ENCODE data around the gene NIT1. TPM values are rescaled to one million over a fixed set of nuclear protein-coding genes. Genes with fewer than 3 reads are reported as not detected.

NIT1 gene
- total and polyA plus RNA-seq, 2 of the 13 experiments (the other 11 are each of a cell fraction or from before 2014, with no cell fraction given): 22.7 to 31.0 TPM

DNA sequence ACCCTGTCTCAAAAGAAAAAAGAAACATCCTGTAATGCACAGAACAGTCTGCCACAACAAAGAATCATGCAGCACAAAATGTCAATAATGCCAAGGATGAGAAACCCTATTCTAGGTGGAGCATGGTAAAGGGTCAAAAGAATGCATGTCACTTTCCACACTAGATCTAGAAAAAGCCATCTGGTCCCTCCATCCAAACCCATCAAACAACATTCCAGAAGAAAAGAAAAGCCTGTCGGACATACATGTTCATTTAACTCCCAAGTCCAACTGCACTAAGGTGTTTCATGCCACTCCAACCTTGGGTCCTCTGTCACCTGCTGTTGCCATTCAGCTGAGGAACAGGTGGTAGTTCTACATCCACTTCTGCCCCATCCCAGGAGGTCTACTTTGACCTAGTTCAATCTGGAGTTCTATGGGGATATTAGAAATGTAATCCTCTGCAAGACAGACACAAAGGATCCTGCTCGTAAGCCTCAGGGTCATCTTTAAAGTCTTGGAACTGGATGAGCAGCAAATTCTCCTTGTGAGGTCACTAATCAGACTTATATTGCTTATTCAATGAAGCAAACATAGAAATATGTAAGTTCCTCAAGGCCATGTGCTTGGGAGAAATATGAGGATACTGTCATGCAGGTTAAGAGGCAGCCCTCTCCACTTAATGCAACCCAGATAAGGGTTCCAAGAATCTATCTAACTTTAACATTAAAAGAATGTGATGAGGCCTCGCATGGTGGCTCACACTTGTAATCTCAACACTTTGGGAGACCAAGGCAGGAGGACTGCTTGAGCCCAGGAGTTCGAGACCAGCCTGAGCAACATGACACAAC, 10.9 kb downstream of the NIT1 start:
- Histone ChIP-seq H3K36me3 (replicated peaks in 1 of 2; ENCODE audit: control insufficient read depth in 1 of 2, insufficient read depth in 2 of 2, low read length in 2 of 2) (peaks cover 10 to 39% of the 10 kb centered on the region in 2 experiments; a peak in 4 of 5 replicates), H3K4me1 (ENCODE audit: insufficient read depth, low read length) (peaks cover 21% of the 10 kb centered on the region), H3K4me3 (replicated peaks in 1 of 3; ENCODE audit: insufficient read depth in 1 of 3, low read depth in 2 of 3, low read length in 3 of 3) (no peak overlapping the region), H3K79me2 (ENCODE audit: insufficient read depth, low read length) (peaks cover 35% of the 10 kb centered on the region), H3K27ac (ENCODE audit: extremely low read length, insufficient read depth, low read length) (no peak overlapping the region), H2AFZ (ENCODE audit: low read length) (no peak overlapping the region), H3K4me2 (ENCODE audit: low read depth, low read length) (no peak overlapping the region), H3K27me3 (ENCODE audit: control insufficient read depth in 1 of 2, insufficient read depth in 2 of 2, low read length in 2 of 2) (no peaks in the 10 kb centered on the region; a peak in 1 of 5 replicates), H3K9ac (ENCODE audit: insufficient read depth, low read depth, low read length) (no peak overlapping the region), H4K20me1 (ENCODE audit: insufficient read depth, low read length) (no peaks in the 10 kb centered on the region), H3K9me3 (ENCODE audit: low read length) (no peaks in the 10 kb centered on the region)
- FAIRE-seq (no peak), DNase-seq (ENCODE audit: low spot score) (no peak), ATAC-seq (no peak)
- POLR2A ChIA-PET: interaction anchor here (1.1 kb wide), 1 partner anchor 11 kb away, joined by 4 read pairs; the partner anchor contains the start of genes NIT1 and PFDN2
- CTCF ChIA-PET (ENCODE audit: low intra/inter-chr PET ratio, low total read pairs): no interaction called here
- intact Hi-C loops (cut with micrococcal nuclease; ENCODE audit: unreplicated experiment): no loop called here
- WGBS (ENCODE audit: low lambda C conversion rate): 95% methylated on average over 4 of the region's 4 CpGs
- no peak for TF ChIP-seq ATAD3A (CRISPR knock-in tag; IDR thresholded peaks at IDR 0.05)
- TF ChIP-seq ZNF460 (CRISPR knock-in tag; IDR thresholded peaks at IDR 0.05; ENCODE audit: borderline replicate concordance): no peak
- TF ChIP-seq ZNF598 (CRISPR knock-in tag; IDR thresholded peaks at IDR 0.05; ENCODE audit: borderline replicate concordance): no peak
- no peak for TF ChIP-seq FOXO1 (CRISPR knock-in tag; IDR thresholded peaks at IDR 0.05)
- no peak for TF ChIP-seq IRF2 (CRISPR knock-in tag; IDR thresholded peaks at IDR 0.05)
- no peak for TF ChIP-seq ZNF556 (CRISPR knock-in tag; IDR thresholded peaks at IDR 0.05; ENCODE audit: borderline replicate concordance)
- TF ChIP-seq ZSCAN22 (CRISPR knock-in tag; IDR thresholded peaks at IDR 0.05): no peak
- TF ChIP-seq ZNF354B (CRISPR knock-in tag; IDR thresholded peaks at IDR 0.05): no peak
- TF ChIP-seq SALL2 (CRISPR knock-in tag; IDR thresholded peaks at IDR 0.05): no peak
- no peak for TF ChIP-seq ZNF761 (CRISPR knock-in tag; conservative IDR thresholded peaks at IDR 0.05)
- no TSS peak for BruUV-seq (replicated peaks)
- in situ Hi-C loops (cut with HindIII; ENCODE audit: extremely low pct_ligation_motif_present, low pct_unique_long_range_greater_than_20kb): no loop called here
